CD14-positive monocyte (primary cell): ENCODE data around the gene RCOR1. TPM values are rescaled to one million over a fixed set of nuclear protein-coding genes. Genes with fewer than 3 reads are reported as not detected.
"Not testable (repeated sequence)": the region's sequence is repeated elsewhere in the genome, so short reads cannot be mapped to it uniquely, and the experiment has no call there.

Experiments used
- DNase-seq, 3 donors: peaks; one replicate each; pipeline ENCODE4 v3.0.0-alpha.2; 2011 to 2022
- H2AFZ ChIP-seq: 2 replicates; pipeline ENCODE4 v1.6.0; 2012; ENCODE audit warnings: mild to moderate bottlenecking, low read depth, low read length, inconsistent platforms; ENCODE audit not compliant: insufficient read depth, poor library complexity, severe bottlenecking
- H3K27ac ChIP-seq, 2 donors: 1 replicate in 1 of 2; 2 replicates in 1 of 2; pipeline ENCODE4 v1.5.1; 2012 to 2013; ENCODE audit warnings: low read length in 2 of 2, control low read depth in 1 of 2, inconsistent platforms in 1 of 2, low read depth in 1 of 2, mild to moderate bottlenecking in 1 of 2
- H3K27me3 ChIP-seq, 2 donors: one replicate each; pipeline versions ENCODE4 v1.6.0 to v1.6.1; 2011 to 2013; ENCODE audit warnings: low read length in 2 of 2; ENCODE audit not compliant: control insufficient read depth in 2 of 2, insufficient read depth in 2 of 2
- H3K36me3 ChIP-seq, 2 donors: replicated peaks in 1 of 2; 1 replicate in 1 of 2; 2 replicates in 1 of 2; pipeline versions ENCODE4 v1.5.1 to v1.6.1; 2012 to 2013; ENCODE audit warnings: low read length in 2 of 2, control low read depth in 1 of 2, inconsistent platforms in 1 of 2, mild to moderate bottlenecking in 1 of 2; ENCODE audit not compliant: insufficient read depth in 2 of 2, control insufficient read depth in 1 of 2
- H3K4me1 ChIP-seq, 2 donors: 1 replicate in 1 of 2; 2 replicates in 1 of 2; pipeline versions ENCODE4 v1.5.1 to v1.6.1; 2012 to 2013; ENCODE audit warnings: low read length in 2 of 2, control low read depth in 1 of 2, inconsistent platforms in 1 of 2, mild to moderate bottlenecking in 1 of 2, moderate library complexity in 1 of 2; ENCODE audit not compliant: insufficient read depth in 2 of 2, control insufficient read depth in 1 of 2
- H3K4me2 ChIP-seq: replicated peaks from 2 replicates; pipeline ENCODE3; 2012; ENCODE audit warnings: low read length, moderate library complexity, mild to moderate bottlenecking; ENCODE audit not compliant: poor library complexity, severe bottlenecking; ENCODE audit errors: extremely low read depth
- H3K4me3 ChIP-seq, 3 experiments: fragments of 200-600 bp in 1 of 3; sonication (generic) in 1 of 3; replicated peaks in 1 of 3; 1 replicate in 2 of 3; 2 replicates in 1 of 3; pipeline ENCODE4 v1.5.1; 2011 to 2013; ENCODE audit warnings: low read length in 3 of 3, mild to moderate bottlenecking in 3 of 3, control low read depth in 2 of 3, low read depth in 2 of 3, inconsistent platforms in 1 of 3, moderate library complexity in 1 of 3
- H3K79me2 ChIP-seq: 2 replicates; pipeline ENCODE4 v1.6.0; 2012; ENCODE audit warnings: mild to moderate bottlenecking, control low read depth, inconsistent platforms, low read length, moderate library complexity; ENCODE audit not compliant: insufficient read depth
- H3K9ac ChIP-seq: 2 replicates; pipeline ENCODE4 v1.6.0; 2017; ENCODE audit warnings: low read length, mild to moderate bottlenecking; ENCODE audit not compliant: insufficient read depth, poor library complexity, severe bottlenecking
- H3K9me3 ChIP-seq, 2 donors: replicated peaks in 1 of 2; 1 replicate in 1 of 2; 2 replicates in 1 of 2; pipeline versions ENCODE4 v1.5.1 to v1.6.1; 2012 to 2013; ENCODE audit warnings: low read length in 2 of 2, control low read depth in 1 of 2; ENCODE audit not compliant: control insufficient read depth in 1 of 2, insufficient read depth in 1 of 2
- H4K20me1 ChIP-seq: 2 replicates; pipeline ENCODE4 v1.6.0; 2012; ENCODE audit warnings: mild to moderate bottlenecking, low read length, control low read depth, moderate library complexity; ENCODE audit not compliant: insufficient read depth
- H3K27ac Mint-ChIP-seq, 7 donors: one replicate each; pipeline ENCODE4 v1.8.0; 2020; ENCODE audit warnings: mild to moderate bottlenecking in 7 of 7, mixed read lengths in 7 of 7, moderate library complexity in 6 of 7, inconsistent platforms in 2 of 7
- H3K27me3 Mint-ChIP-seq, 3 donors: one replicate each; pipeline ENCODE4 v1.8.0; 2021 to 2022; ENCODE audit warnings: low read depth in 3 of 3, mild to moderate bottlenecking in 3 of 3, mixed read lengths in 3 of 3, moderate library complexity in 3 of 3, inconsistent platforms in 1 of 3
- H3K36me3 Mint-ChIP-seq, 2 donors: one replicate each; pipeline ENCODE4 v1.8.0; 2020; ENCODE audit warnings: mixed read lengths in 2 of 2, inconsistent platforms in 1 of 2, mild to moderate bottlenecking in 1 of 2
- H3K4me1 Mint-ChIP-seq: one replicate; pipeline ENCODE4 v1.8.0; 2020; ENCODE audit warnings: mild to moderate bottlenecking, mixed read lengths
- H3K4me3 Mint-ChIP-seq, 2 donors: one replicate each; pipeline ENCODE4 v1.8.0; 2020; ENCODE audit warnings: mild to moderate bottlenecking in 2 of 2, mixed read lengths in 2 of 2, moderate library complexity in 1 of 2
- H3K9me3 Mint-ChIP-seq, 7 donors: one replicate each; pipeline ENCODE4 v1.8.0; 2020 to 2022; ENCODE audit warnings: mixed read lengths in 7 of 7, mild to moderate bottlenecking in 6 of 7, moderate library complexity in 6 of 7, inconsistent platforms in 2 of 7
- WGBS: methylation state at CpG from one replicate; pipeline ENCODE4 v1.1.5; 2013; ENCODE audit warnings: missing lambda C conversion rate; ENCODE audit not compliant: insufficient coverage; 5-methylcytosine and 5-hydroxymethylcytosine counted together
- intact Hi-C, 2 donors: fragments of 100-400 bp; cut with micrococcal nuclease; formaldehyde crosslinking; loops; one replicate each; pipeline versions ENCODE4 v1.15.0 to v1.15.1; 2023
- polyA plus RNA-seq, 3 donors: library from polyadenylated mRNA; depleted of rRNA in 1 of 3; unstranded in 2 of 3; stranded (reverse) in 1 of 3; fragments of 300-500 nt in 2 of 3; fragments of >200 nt in 1 of 3; fragmentation: Illumina TruSeq in 2 of 3; gene quantifications; 1 replicate in 2 of 3; 2 replicates in 1 of 3; pipeline ENCODE4 v1.2.3, GENCODE V29; 2012 to 2021
- TF ChIP-seq, protein P1 (sequence below): fragments of 200-600 bp; IDR thresholded peaks from one replicate; pipeline ENCODE4 v1.8.0; 2022; ENCODE audit warnings: antibody characterized with exemption, mild to moderate bottlenecking

RCOR1 gene
- polyA plus RNA-seq, 3 donors: 2.1 to 36.6 (median 2.3) TPM

- TF ChIP-seq, protein P1, sequence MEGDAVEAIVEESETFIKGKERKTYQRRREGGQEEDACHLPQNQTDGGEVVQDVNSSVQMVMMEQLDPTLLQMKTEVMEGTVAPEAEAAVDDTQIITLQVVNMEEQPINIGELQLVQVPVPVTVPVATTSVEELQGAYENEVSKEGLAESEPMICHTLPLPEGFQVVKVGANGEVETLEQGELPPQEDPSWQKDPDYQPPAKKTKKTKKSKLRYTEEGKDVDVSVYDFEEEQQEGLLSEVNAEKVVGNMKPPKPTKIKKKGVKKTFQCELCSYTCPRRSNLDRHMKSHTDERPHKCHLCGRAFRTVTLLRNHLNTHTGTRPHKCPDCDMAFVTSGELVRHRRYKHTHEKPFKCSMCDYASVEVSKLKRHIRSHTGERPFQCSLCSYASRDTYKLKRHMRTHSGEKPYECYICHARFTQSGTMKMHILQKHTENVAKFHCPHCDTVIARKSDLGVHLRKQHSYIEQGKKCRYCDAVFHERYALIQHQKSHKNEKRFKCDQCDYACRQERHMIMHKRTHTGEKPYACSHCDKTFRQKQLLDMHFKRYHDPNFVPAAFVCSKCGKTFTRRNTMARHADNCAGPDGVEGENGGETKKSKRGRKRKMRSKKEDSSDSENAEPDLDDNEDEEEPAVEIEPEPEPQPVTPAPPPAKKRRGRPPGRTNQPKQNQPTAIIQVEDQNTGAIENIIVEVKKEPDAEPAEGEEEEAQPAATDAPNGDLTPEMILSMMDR: no peak
- Histone ChIP-seq H3K27me3 (no peaks in the 10 kb centered on the region), H3K9ac (no peak overlapping the region), H3K4me1 (peaks cover 31 to 34% of the 10 kb centered on the region in 2 donors), H4K20me1 (no peaks in the 10 kb centered on the region), H3K4me2 (no peak overlapping the region), H3K79me2 (no peaks in the 10 kb centered on the region), H3K36me3 (no peaks in the 10 kb centered on the region), H3K27ac (no peak overlapping the region), H3K9me3 (no peaks in the 10 kb centered on the region), H2AFZ (no peak overlapping the region), H3K4me3 (no peak overlapping the region)
- Mint-ChIP-seq H3K36me3 (no peaks in the 10 kb centered on the region), H3K27me3 (peaks cover 4 to 7% (median 5%) of the 10 kb centered on the region in 3 donors), H3K4me3 (no peak overlapping the region), H3K9me3 (no peaks in the 10 kb centered on the region), H3K4me1 (peaks cover 28% of the 10 kb centered on the region), H3K27ac (no peak overlapping the region)
- intact Hi-C loops: no loop called here
- WGBS: no CpG with 5 or more reads among the region's 10 CpGs
- DNase-seq: no peak
Observed at GRCh38 chr14:102571478-102572042, 20.9 kb upstream of the RCOR1 start.

- H3K4me3 Mint-ChIP-seq, H3K9ac ChIP-seq, DNase-seq, H3K9me3 Mint-ChIP-seq, H3K27ac ChIP-seq, H3K27me3 ChIP-seq, H3K36me3 Mint-ChIP-seq, H3K9me3 ChIP-seq, H3K27me3 Mint-ChIP-seq, H2AFZ ChIP-seq, H3K4me3 ChIP-seq, H3K79me2 ChIP-seq, intact Hi-C loops, H4K20me1 ChIP-seq, H3K36me3 ChIP-seq: not testable (repeated sequence)
- Histone ChIP-seq H3K4me2 (peak overlapping the region; percentile 7), H3K4me1 (peaks cover 15 to 20% of the 10 kb centered on the region in 2 donors)
- peak overlapping the region in 3 of 7 donors; percentile 37 to 81 (median 68) for H3K27ac Mint-ChIP-seq
- peaks cover 19% of the 10 kb centered on the region for H3K4me1 Mint-ChIP-seq
- WGBS: 71% methylated on average over 4 of the region's 8 CpGs
Observed at GRCh38 chr14:102573161-102573560, 19.3 kb upstream of the RCOR1 start.
